Inflammatory macrophage (primary cell): Measurements from ENCODE around the gene TXNRD1.
"Not testable (repeated sequence)": the region's sequence is repeated elsewhere in the genome, so short reads cannot be mapped to it uniquely, and the experiment has no call there.

Source experiments
- DNase-seq, 2 donors: peaks; one replicate each; pipeline ENCODE4 v3.0.0-alpha.2; 2020 to 2022

The TXNRD1 gene

DNA sequence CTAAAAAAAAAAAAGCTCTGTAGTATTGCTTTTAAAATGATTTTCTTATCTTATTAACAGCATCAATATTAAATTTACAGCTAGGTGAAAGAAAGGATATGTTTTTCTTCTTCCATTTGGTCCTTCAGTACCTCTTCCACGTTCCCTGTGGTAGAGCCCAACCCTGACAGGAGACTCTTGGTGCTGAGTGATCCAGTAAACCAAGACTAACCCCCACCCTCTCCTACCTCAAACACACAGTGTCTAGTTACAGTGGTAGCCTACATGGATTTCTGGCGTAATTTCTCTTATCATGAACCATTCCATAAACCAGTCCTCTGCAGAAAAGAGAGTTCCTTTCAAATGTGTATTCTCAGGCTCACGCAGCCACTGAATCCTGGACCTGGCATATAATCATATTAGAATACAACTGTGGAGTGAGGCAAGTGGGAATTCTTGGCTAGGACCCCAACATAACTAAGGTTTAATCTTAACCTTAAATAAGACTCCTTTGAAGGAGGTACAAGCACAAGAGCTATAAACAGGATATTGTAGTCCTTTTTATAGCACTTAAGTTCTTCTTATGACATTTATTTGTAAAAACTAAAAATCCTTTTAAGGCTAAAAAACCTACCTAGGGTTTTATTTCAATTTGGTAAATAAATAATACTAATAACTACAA, 27.1 kb downstream of the TXNRD1 start:
- no peak for DNase-seq

DNA sequence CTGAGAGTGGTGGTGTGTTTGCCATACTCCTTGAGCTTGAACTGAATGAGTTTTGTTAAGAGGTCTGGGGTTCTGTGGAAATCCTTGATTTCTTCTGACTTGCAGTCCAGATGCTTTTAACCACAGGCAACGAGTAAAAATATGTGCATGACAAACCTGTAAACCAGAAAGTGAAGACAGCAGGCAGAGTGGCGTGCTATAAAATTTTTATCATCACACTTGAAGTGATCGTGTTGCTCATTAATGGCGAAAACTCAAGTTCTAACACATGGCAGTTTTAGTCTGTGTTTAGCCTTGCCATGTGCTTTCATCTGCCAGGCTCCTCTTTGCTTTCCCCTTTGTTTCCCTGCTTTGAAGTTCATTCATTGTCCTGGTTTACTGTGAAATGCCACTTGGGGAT, 28.0 kb downstream of the TXNRD1 start:
- no peak for DNase-seq

GRCh38 chr12:104243971-104244370, 28.4 kb downstream of the TXNRD1 start:
- DNase-seq = no peak

- peak; percentile 83 to 93 for DNase-seq
These were observed 32.1 kb downstream of the TXNRD1 start for GRCh38 chr12:104247698-104248097.

GRCh38 chr12:104248444-104248843, 32.9 kb downstream of the TXNRD1 start:
- no peak for DNase-seq

DNA sequence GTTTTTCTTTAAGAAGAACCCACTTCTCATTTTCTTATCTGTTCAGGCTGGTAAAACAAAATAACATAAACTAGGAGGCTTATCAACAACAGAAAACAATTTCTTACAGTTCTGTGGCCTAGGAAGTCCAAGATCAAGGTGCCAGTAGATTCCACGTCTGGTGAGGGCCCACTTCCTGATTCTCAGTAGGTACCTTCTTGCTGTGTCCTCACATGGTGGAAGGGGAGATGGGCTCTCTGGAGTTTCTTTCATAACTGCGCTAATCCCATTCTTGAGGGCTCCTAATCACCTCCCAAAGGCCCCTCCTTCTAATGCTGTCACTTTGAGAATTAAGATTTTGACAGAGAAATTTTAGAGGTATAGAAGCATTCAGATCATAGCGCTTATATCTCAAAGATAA, 33.4 kb downstream of the TXNRD1 start:
- DNase-seq = no peak

DNA sequence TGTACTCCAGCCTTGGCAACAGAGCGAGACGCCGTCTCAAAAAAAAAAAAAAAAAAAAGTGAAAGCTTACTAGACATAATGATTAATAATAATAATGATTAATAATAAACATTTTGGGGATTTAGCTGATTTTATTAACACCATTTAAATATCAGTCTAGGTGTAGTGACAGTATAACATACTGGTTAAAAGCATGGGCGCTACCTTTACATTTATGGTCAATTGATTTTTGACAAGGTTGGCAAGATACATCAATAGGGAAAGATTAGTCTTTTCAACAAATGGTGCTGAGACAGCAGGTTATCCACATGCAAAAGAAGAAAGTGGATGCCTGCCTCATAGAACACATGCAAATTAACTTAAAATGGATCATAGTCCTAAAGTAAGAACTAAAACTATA, 34.3 kb downstream of the TXNRD1 start:
- DNase-seq = no peak

GRCh38 chr12:104250366-104251125, 35.0 kb downstream of the TXNRD1 start:
- DNase-seq = peak in 1 of 2 donors; percentile 15

- no peak for DNase-seq
These were observed 42.4 kb downstream of the TXNRD1 start for GRCh38 chr12:104257913-104258472.

GRCh38 chr12:104258476-104259067, 43.0 kb downstream of the TXNRD1 start:
- no peak for DNase-seq

- no peak for DNase-seq
These were observed 47.4 kb downstream of the TXNRD1 start for GRCh38 chr12:104263026-104263425.

- peak; percentile 74 to 80 for DNase-seq
These were observed 48.2 kb downstream of the TXNRD1 start for GRCh38 chr12:104263580-104264358.

DNA sequence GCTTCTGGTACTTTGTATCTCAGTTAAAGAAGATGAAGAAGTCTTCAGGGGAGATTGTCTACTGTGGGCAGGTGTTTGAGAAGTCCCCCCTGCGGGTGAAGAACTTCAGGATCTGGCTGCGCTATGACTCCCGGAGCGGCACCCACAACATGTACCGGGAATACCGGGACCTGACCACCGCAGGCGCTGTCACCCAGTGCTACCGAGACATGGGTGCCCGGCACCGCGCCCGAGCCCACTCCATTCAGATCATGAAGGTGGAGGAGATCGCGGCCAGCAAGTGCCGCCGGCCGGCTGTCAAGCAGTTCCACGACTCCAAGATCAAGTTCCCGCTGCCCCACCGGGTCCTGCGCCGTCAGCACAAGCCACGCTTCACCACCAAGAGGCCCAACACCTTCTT, 49.9 kb downstream of the TXNRD1 start:
- not testable (repeated sequence) for DNase-seq

GRCh38 chr12:104272938-104273337, 57.4 kb downstream of the TXNRD1 start:
- no peak for DNase-seq

GRCh38 chr12:104273503-104273902, 57.9 kb downstream of the TXNRD1 start:
- no peak for DNase-seq

GRCh38 chr12:104274811-104275210, 59.2 kb downstream of the TXNRD1 start:
- DNase-seq = no peak

GRCh38 chr12:104275689-104276088, 60.1 kb downstream of the TXNRD1 start:
- DNase-seq = no peak

GRCh38 chr12:104276273-104277131, 60.9 kb downstream of the TXNRD1 start:
- DNase-seq = no peak

- DNase-seq = no peak
These were observed 63.6 kb downstream of the TXNRD1 start for GRCh38 chr12:104279164-104279563.

DNA sequence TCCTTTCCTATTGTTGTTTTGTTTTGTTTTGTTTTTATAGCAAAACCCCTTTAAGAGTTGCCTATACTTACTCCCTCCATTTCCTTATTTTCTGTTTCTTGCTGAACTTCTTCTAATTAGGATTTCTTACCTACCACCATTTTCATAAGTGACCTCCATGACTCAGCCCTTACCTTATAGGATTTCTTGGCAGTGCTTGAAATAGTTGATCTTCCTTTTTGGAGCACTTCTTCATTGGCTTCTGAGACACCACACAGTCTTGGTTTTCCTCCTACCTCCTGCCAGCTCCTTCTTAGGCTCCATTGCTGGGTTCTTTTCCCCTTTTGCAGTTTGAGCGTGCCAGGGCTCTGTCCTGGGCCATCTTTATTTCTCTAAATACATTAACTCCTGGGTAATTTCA, 64.5 kb downstream of the TXNRD1 start:
- peak in 1 of 2 donors; percentile 35 for DNase-seq

GRCh38 chr12:104280717-104281458, 65.3 kb downstream of the TXNRD1 start:
- peak in 1 of 2 donors; percentile 14 for DNase-seq
